GM21737 (cell line): Measurements from ENCODE around the gene OPN1MW2.
"Not testable (repeated sequence)": the region's sequence is repeated elsewhere in the genome, so short reads cannot be mapped to it uniquely, and the experiment has no call there.

ENCODE experiments used
- ATAC-seq: cut with Tn5 transposase; IDR thresholded peaks from one replicate; pipeline ENCODE4 v1.9.1; 2021; ENCODE audit warnings: mild to moderate bottlenecking, moderate library complexity; ENCODE audit not compliant: unreplicated experiment

OPN1MW2 gene

DNA sequence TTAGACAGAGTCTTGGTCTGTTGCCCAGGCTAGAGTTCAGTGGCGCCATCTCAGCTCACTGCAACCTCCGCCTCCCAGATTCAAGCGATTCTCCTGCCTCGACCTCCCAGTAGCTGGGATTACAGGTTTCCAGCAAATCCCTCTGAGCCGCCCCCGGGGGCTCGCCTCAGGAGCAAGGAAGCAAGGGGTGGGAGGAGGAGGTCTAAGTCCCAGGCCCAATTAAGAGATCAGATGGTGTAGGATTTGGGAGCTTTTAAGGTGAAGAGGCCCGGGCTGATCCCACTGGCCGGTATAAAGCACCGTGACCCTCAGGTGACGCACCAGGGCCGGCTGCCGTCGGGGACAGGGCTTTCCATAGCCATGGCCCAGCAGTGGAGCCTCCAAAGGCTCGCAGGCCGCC is at the start of gene OPN1MW2:
Gene OPN1MW2, plus strand, starts transcription at position 301 of the 400 bp plus-strand sequence. Its CDS starts 60 bp downstream, at position 361.
- ATAC-seq, result not testable (repeated sequence)

DNA sequence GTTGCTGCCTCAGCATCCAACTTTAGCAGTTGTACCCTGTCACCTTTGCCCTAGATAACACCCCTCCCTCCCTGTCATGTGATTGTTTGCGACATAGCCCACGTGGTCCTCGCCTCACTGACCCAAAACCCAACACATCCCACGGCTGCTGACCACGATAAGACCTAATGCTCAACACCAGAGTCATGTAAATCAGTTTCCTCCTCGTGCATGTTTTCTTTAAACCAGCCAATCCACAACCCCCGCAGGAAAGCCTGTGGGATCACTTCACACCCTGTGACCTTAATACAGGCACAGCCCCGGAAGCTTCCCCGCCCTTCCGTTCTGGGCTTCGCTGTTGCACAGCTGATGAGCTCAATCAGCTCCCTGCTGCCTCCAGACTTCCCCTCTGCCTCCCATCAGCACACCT is 47.0 kb upstream of the OPN1MW2 start:
- peak; percentile 82 for ATAC-seq

DNA sequence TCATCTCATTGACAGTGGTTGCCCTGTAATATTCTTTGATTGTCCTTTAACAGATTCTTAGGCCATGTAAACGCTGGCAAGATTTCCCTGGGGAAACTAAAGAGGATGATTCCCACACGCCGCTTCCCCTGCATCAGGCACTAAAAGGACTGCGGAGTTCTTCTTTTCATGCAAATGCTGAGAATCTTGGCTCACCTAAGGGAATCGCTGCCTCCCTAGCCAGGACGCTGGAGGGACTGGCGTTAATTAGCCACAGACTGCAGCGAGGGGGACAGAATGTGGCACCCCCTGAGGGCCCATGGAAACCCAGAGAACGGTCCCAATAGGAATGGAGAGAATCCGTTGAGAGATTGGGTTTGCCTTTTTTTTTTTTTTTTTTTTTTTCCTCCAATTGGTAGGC is 45.2 kb upstream of the OPN1MW2 start:
- not testable (repeated sequence) for ATAC-seq

DNA sequence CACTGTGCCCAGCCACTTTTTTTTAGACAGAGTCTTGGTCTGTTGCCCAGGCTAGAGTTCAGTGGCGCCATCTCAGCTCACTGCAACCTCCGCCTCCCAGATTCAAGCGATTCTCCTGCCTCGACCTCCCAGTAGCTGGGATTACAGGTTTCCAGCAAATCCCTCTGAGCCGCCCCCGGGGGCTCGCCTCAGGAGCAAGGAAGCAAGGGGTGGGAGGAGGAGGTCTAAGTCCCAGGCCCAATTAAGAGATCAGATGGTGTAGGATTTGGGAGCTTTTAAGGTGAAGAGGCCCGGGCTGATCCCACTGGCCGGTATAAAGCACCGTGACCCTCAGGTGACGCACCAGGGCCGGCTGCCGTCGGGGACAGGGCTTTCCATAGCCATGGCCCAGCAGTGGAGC is 37.3 kb upstream of the OPN1MW2 start, which contains the start of gene OPN1MW:
Gene OPN1MW, plus strand, starts transcription at position 301 of the 400 bp plus-strand sequence. Its CDS starts 82 bp downstream, at position 383.
- not testable (repeated sequence) for ATAC-seq

DNA sequence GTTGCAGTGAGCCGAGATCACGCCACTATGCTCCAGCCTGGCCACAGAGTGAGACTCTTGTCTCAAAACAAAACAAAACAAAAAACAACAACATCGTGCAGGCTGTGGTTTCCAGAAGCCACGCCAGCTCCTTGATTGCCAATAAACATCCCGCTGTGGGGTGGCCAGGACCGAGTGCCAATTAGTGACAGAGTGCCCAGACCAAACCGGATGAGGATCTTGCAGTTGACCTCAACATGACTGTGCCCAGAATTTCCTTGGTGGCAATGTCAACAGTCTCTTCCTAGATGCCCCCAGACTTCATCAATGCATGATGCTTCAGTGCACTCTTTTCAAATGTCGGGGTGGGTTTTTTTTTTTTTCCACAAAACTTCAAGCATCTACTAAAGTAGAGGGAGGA is 35.8 kb upstream of the OPN1MW2 start:
- not testable (repeated sequence) for ATAC-seq

DNA sequence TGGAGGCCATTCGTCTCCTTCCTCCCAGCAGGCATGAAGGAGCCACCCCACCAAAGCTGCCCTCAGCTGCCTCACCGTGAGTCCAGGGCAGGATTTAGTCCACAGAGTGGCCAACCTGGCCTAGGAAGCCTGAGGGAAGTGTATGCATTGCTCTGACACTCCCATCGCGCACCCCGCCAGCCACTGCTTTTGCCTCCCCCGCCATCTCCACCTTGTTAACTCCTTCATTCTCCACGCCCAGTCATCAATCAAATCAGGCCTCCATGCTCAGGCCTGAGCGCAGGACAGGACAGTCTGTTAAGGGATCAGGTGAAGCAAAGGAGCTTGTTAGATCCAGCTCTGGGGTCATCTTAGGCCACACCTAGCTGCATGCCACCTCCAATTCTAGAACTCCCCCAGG is 26.7 kb upstream of the OPN1MW2 start:
- not testable (repeated sequence) for ATAC-seq

DNA sequence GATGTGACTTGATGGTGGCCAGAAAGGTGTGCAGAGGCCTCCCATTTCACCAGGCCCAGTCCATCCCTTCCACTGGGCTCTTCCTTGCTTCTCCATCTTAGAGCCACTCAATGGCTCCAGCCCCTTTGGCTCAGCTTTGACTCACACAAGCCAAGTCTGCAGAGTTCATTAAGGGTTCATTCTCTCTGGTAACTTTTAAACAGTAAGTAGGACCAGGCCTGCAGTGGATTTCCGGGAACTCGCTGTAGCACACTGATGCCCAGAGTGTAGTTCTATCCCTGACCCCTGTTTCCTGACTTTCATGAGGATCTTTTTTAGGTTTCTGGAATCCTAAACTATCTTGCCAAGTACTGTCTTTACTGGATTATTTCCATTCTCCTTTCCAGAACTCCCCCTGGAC is 25.2 kb upstream of the OPN1MW2 start:
- ATAC-seq, result not testable (repeated sequence)

DNA sequence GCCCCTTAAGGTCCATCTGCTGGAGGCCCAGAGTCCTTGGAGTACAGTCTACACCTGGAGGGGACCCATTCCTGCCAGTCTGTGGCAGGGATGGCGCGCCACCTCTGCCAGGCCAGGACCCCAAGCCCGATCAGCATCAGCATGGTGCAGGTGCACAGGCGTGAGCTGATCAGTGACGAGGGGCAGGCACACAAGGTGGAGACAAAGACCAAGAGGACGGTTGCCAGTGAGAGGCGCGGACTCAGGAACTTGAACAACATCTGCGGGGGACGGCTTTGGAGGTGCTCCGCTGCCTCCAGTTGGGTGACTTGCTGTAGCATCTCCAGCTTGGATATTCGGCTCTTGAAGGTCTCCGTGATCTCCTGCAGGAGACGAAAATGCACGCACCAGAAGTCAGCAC is 23.1 kb upstream of the OPN1MW2 start:
- not testable (repeated sequence) for ATAC-seq

DNA sequence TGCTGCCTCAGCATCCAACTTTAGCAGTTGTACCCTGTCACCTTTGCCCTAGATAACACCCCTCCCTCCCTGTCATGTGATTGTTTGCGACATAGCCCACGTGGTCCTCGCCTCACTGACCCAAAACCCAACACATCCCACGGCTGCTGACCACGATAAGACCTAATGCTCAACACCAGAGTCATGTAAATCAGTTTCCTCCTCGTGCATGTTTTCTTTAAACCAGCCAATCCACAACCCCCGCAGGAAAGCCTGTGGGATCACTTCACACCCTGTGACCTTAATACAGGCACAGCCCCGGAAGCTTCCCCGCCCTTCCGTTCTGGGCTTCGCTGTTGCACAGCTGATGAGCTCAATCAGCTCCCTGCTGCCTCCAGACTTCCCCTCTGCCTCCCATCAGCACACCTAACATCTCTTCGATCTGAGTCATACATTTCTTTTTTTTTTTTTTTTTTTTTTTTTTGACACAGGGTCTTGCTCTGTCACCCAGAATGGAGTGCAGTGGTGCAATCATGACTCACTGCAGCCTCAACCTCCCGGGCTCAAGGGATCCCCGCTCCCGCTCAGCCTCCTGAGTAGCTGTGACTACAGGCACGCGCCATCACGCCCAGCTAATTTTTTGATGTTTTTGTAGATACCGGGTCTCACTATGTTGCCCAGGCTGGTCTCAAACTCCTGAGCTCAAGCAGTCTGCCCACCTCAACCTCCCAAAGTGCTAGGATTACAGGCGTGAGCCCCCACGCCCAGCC is 9.7 kb upstream of the OPN1MW2 start:
- peak; percentile 69 for ATAC-seq

DNA sequence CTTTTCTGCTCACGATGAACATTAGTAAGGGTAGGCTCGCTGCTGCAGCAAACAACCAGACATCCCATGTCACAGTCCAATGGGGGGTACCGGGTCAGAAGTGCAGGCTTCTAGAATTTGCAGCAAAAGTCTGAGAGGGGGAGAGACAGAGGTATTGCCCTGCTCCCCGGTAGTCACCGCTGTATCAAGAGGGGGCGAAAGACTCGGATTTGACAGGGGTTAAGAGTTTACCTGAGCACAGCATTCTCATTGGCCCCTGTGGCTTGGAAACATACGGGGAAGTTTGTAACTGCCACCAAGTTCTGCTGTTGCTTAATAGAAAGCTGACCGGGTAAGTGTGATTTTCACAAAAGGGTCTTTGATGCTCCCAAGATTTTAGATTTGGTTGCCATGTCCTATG is 8.5 kb upstream of the OPN1MW2 start:
- ATAC-seq, result not testable (repeated sequence)

DNA sequence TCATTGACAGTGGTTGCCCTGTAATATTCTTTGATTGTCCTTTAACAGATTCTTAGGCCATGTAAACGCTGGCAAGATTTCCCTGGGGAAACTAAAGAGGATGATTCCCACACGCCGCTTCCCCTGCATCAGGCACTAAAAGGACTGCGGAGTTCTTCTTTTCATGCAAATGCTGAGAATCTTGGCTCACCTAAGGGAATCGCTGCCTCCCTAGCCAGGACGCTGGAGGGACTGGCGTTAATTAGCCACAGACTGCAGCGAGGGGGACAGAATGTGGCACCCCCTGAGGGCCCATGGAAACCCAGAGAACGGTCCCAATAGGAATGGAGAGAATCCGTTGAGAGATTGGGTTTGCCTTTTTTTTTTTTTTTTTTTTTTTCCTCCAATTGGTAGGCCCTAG is 8.1 kb upstream of the OPN1MW2 start:
- ATAC-seq, result not testable (repeated sequence)

DNA sequence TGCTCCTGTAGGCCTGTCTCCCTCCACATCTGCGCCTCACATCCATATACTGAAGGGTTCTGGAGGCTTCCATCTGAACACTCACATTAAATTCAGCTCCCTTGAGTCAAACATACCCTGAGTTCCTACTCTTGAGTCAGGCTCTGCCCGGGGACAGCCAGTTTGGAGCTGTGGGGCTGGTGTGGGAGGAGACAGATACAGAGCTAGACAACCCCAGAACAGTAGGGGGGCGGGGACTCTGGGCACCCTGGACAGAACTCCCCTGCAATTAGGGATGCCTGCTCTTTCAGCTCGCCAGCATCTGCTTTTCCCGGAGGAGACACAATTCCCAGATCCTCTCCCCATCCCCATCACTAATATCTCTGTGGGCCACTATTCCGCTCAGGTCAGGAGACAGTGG is 5.7 kb downstream of the OPN1MW2 start:
- not testable (repeated sequence) for ATAC-seq

DNA sequence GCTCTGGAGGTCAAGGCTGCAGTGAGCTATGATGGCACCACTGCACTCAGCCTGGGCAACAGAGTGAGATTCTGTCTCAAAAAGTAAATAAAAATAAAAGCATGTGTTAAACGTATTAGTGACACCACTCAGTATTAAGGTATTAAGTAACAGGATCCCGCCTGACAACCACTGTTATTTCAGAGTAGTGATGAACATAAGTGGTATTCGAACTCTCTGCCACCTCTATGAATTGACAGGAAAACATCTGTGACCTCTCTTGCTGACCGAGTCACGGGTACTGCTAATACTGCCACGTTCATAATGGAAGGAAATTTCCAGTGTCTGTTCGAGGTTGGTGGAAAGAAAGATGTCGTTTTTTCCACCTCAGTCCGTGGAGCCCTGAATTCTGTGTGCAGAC is 7.2 kb downstream of the OPN1MW2 start:
- not testable (repeated sequence) for ATAC-seq

DNA sequence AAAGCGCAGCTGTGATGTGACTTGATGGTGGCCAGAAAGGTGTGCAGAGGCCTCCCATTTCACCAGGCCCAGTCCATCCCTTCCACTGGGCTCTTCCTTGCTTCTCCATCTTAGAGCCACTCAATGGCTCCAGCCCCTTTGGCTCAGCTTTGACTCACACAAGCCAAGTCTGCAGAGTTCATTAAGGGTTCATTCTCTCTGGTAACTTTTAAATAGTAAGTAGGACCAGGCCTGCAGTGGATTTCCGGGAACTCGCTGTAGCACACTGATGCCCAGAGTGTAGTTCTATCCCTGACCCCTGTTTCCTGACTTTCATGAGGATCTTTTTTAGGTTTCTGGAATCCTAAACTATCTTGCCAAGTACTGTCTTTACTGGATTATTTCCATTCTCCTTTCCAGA is 11.9 kb downstream of the OPN1MW2 start:
- ATAC-seq, result not testable (repeated sequence)

DNA sequence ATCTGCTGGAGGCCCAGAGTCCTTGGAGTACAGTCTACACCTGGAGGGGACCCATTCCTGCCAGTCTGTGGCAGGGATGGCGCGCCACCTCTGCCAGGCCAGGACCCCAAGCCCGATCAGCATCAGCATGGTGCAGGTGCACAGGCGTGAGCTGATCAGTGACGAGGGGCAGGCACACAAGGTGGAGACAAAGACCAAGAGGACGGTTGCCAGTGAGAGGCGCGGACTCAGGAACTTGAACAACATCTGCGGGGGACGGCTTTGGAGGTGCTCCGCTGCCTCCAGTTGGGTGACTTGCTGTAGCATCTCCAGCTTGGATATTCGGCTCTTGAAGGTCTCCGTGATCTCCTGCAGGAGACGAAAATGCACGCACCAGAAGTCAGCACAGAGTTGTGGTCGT is 14.1 kb downstream of the OPN1MW2 start:
- ATAC-seq, result not testable (repeated sequence)

DNA sequence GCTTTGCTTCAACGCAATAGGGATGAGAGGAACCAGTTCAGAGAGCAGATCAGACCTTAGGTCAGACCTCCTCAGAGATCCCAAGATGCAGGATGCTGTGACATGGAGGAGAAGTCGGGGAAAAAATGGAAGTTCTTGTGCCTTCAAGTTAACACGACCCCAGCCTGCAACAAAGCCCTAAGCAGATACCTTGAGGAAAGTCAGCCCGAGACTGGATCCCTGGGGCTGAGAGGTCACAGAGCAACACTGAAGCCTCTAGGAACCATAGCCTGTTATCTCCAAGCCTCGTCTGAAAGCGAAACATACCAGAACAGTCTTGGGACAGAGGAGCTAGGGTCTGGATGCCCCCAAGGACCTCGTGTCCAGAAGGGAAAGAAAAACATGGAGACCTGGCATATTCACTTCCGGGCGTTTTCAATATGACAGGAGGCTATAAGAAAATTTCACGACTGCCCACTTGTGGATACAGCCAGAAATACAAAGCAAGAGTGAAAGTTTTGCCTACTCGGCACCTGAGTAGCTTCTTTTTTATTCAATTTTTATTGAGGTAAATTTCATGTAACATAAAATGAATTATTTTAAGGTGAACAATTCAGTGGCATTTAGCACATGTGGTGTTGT is 19.5 kb downstream of the OPN1MW2 start:
- not testable (repeated sequence) for ATAC-seq

DNA sequence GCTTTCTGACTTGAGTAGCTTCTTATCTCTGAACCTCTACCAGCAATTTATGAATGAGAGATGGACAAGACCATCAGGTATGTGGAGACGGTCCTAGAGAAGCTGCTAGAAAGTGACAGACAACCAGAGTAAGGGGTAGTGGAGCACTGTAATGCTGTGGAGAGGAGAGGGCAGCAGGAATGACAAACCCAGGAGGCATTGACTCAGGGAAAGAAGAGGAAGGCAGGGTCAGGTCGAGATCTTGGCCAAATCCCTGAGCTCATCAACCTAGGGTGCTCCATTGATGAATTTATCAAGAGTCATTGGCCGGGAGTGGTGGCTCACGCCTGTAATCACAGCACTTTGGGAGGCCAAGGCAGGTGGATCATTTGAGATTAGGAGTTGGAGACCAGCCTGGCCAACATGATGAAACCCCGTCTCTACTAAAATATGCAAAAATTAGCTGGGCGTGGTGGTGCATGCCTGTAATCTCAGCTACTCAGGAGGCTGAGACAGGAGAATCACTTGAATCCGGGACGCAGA is 20.5 kb downstream of the OPN1MW2 start:
- ATAC-seq, result not testable (repeated sequence)

DNA sequence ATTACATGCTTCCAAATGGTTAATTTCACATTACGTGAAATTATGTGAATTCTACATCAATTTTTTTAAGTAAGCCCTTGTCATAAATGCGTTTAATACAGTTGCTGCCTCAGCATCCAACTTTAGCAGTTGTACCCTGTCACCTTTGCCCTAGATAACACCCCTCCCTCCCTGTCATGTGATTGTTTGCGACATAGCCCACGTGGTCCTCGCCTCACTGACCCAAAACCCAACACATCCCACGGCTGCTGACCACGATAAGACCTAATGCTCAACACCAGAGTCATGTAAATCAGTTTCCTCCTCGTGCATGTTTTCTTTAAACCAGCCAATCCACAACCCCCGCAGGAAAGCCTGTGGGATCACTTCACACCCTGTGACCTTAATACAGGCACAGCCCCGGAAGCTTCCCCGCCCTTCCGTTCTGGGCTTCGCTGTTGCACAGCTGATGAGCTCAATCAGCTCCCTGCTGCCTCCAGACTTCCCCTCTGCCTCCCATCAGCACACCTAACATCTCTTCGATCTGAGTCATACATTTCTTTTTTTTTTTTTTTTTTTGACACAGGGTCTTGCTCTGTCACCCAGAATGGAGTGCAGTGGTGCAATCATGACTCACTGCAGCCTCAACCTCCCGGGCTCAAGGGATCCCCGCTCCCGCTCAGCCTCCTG is 28.0 kb downstream of the OPN1MW2 start:
- ATAC-seq, result peak; percentile 85

DNA sequence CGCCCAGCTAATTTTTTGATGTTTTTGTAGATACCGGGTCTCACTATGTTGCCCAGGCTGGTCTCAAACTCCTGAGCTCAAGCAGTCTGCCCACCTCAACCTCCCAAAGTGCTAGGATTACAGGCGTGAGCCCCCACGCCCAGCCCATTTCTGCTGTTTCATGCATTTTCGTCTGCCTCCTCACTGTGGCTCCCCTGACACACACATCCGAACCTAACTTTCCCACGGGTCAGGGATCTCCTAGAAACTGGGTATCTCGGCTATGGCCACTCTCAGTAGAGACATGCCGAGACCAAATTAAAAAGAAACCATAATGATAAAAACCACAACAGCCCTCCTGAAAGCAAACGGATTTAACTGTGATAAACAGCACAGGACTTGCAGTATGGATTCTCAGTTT is 28.5 kb downstream of the OPN1MW2 start:
- ATAC-seq, result not testable (repeated sequence)

DNA sequence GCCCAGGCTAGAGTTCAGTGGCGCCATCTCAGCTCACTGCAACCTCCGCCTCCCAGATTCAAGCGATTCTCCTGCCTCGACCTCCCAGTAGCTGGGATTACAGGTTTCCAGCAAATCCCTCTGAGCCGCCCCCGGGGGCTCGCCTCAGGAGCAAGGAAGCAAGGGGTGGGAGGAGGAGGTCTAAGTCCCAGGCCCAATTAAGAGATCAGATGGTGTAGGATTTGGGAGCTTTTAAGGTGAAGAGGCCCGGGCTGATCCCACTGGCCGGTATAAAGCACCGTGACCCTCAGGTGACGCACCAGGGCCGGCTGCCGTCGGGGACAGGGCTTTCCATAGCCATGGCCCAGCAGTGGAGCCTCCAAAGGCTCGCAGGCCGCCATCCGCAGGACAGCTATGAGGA is 37.7 kb downstream of the OPN1MW2 start, which contains the start of gene OPN1MW3:
Gene OPN1MW3, plus strand, starts transcription at position 301 of the 400 bp plus-strand sequence. Its CDS starts 38 bp downstream, at position 339.
- not testable (repeated sequence) for ATAC-seq

DNA sequence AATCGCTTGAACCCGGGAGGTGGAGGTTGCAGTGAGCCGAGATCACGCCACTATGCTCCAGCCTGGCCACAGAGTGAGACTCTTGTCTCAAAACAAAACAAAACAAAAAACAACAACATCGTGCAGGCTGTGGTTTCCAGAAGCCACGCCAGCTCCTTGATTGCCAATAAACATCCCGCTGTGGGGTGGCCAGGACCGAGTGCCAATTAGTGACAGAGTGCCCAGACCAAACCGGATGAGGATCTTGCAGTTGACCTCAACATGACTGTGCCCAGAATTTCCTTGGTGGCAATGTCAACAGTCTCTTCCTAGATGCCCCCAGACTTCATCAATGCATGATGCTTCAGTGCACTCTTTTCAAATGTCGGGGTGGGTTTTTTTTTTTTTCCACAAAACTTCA is 39.2 kb downstream of the OPN1MW2 start:
- ATAC-seq, result not testable (repeated sequence)
